Esophagus (tissue), 2 donors: ENCODE results near the gene EXOC2. TPM values are rescaled to one million over a fixed set of nuclear protein-coding genes. Genes with fewer than 3 reads are reported as not detected.

ENCODE experiments used
- H3K27ac ChIP-seq, 2 donors: one replicate each; pipeline ENCODE4 v1.5.1; 2013; ENCODE audit warnings: low read depth in 2 of 2, mild to moderate bottlenecking in 2 of 2, inconsistent platforms in 1 of 2, low read length in 1 of 2, moderate library complexity in 1 of 2
- H3K27me3 ChIP-seq, 2 donors: one replicate each; pipeline ENCODE4 v1.6.1; 2013; ENCODE audit warnings: low read length in 2 of 2, control low read depth in 1 of 2, mild to moderate bottlenecking in 1 of 2; ENCODE audit not compliant: insufficient read depth in 2 of 2, control insufficient read depth in 1 of 2
- H3K36me3 ChIP-seq, 2 donors: one replicate each; pipeline ENCODE4 v1.6.1; 2013; ENCODE audit warnings: low read length in 1 of 2; ENCODE audit not compliant: control insufficient read depth in 2 of 2, insufficient read depth in 2 of 2
- H3K4me1 ChIP-seq, 2 donors: one replicate each; pipeline ENCODE4 v1.6.1; 2013; ENCODE audit warnings: low read length in 1 of 2; ENCODE audit not compliant: control insufficient read depth in 2 of 2, insufficient read depth in 2 of 2
- H3K4me3 ChIP-seq, 2 donors: one replicate each; pipeline ENCODE4 v1.5.1; 2013; ENCODE audit warnings: low read length in 2 of 2, mild to moderate bottlenecking in 2 of 2, low read depth in 1 of 2, moderate library complexity in 1 of 2
- H3K9me3 ChIP-seq, 2 donors: one replicate each; pipeline ENCODE4 v1.6.1; 2013; ENCODE audit warnings: mild to moderate bottlenecking in 2 of 2, low read depth in 1 of 2, low read length in 1 of 2, moderate library complexity in 1 of 2; ENCODE audit not compliant: control insufficient read depth in 2 of 2, insufficient read depth in 1 of 2
- WGBS, 2 donors: extraction: QIAGEN DNeasy Blood & Tissue Kit; methylation state at CpG; one replicate each; pipeline ENCODE4 v1.1.7; 2013; 5-methylcytosine and 5-hydroxymethylcytosine counted together
- polyA plus RNA-seq, 2 donors: library from polyadenylated mRNA; stranded (reverse); fragments of 200-250 nt; gene quantifications; one replicate each; pipeline ENCODE4 v1.2.3, GENCODE V29; 2013
- donor health status: healthy with polysubstance abuse.
- donor health status: Bipolar disorder and iron deficiency.

The EXOC2 gene
- polyA plus RNA-seq, 2 donors = 5.0 to 9.5 TPM

GRCh38 chr6:494394-494793, 198.5 kb downstream of the EXOC2 start:
- Histone ChIP-seq H3K4me1 (no peaks in the 10 kb centered on the region), H3K27ac (no peak overlapping the region), H3K27me3 (no peaks in the 10 kb centered on the region), H3K36me3 (peaks cover 2 to 6% of the 10 kb centered on the region in 2 donors), H3K4me3 (no peak overlapping the region), H3K9me3 (no peaks in the 10 kb centered on the region)
- 87 to 88% methylated on average over 5 of the region's 5 CpGs for WGBS, 2 donors

- Histone ChIP-seq H3K36me3 (peaks cover 2 to 6% of the 10 kb centered on the region in 2 donors), H3K4me3 (no peak overlapping the region), H3K27me3 (no peaks in the 10 kb centered on the region), H3K9me3 (no peaks in the 10 kb centered on the region), H3K4me1 (no peaks in the 10 kb centered on the region), H3K27ac (no peak overlapping the region)
- 76 to 78% methylated on average over 6 of the region's 6 CpGs for WGBS, 2 donors
These were observed 199.1 kb downstream of the EXOC2 start for GRCh38 chr6:493840-494239.

DNA sequence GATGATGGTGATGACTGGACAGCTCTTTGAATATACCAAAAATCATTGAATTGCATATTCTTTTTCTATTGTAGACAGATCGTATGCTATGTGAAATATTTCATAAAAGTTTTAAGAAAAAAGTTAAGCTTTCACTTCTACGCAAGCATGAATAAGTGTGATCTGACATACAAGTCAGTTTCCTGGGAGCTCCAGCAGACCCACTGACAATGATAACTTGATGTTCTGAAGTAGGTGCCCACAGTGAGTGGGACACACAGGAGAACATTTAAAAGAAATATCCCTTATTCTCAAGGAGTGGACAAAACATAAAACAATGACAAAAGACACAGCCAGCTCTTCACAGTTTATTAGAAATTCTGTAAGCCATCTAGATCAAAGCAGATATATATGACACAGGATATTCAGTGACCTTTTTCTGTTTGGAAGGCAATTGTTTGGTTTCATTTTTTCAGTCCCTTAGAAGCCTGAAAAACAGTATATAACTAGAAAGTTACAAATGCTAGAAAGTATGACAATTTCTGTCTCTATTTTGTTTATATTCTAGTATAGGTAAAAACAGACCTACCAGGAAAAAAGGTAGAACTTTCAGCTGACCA, 200.0 kb downstream of the EXOC2 start:
- Histone ChIP-seq H3K4me3 (no peak overlapping the region), H3K27me3 (no peaks in the 10 kb centered on the region), H3K36me3 (peaks cover 4 to 6% of the 10 kb centered on the region in 2 donors), H3K27ac (no peak overlapping the region), H3K9me3 (no peaks in the 10 kb centered on the region), H3K4me1 (no peaks in the 10 kb centered on the region)
- 84 to 91% methylated on average over 2 of the region's 2 CpGs for WGBS, 2 donors

- H3K27me3 ChIP-seq = no peaks in the 10 kb centered on the region
- no peaks in the 10 kb centered on the region for H3K4me1 ChIP-seq
- no peak overlapping the region for H3K4me3 ChIP-seq
- H3K27ac ChIP-seq = no peak overlapping the region
- 95% methylated on average over 5 of the region's 5 CpGs for WGBS, 2 donors
- H3K9me3 ChIP-seq = no peaks in the 10 kb centered on the region
- peaks cover 5 to 6% of the 10 kb centered on the region in 2 donors for H3K36me3 ChIP-seq
These were observed 200.8 kb downstream of the EXOC2 start for GRCh38 chr6:492178-492577.

DNA sequence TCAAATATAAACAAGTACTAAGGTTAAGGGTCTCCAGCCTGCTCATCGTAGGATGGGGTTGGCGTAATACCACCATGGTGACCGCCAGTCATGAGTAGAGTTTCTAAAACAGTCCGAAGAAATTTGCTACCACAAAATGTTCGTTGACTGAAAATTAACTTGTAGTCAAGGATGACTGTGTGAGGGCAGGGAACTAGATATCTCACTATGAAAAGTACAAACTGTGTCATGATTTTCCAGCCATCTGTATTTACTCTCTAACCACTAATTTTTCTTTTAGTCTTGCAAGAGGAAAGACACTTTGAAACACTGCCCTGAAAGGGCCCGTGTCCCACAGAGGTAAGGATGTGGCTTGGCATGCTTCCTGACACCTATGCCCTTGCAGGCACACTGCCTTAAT, 201.7 kb downstream of the EXOC2 start:
- Histone ChIP-seq H3K27me3 (no peaks in the 10 kb centered on the region), H3K9me3 (no peaks in the 10 kb centered on the region), H3K36me3 (peaks cover 8 to 10% of the 10 kb centered on the region in 2 donors), H3K4me1 (no peaks in the 10 kb centered on the region), H3K4me3 (no peak overlapping the region), H3K27ac (no peak overlapping the region)
- 59 to 80% methylated on average over 6 of the region's 6 CpGs for WGBS, 2 donors

DNA sequence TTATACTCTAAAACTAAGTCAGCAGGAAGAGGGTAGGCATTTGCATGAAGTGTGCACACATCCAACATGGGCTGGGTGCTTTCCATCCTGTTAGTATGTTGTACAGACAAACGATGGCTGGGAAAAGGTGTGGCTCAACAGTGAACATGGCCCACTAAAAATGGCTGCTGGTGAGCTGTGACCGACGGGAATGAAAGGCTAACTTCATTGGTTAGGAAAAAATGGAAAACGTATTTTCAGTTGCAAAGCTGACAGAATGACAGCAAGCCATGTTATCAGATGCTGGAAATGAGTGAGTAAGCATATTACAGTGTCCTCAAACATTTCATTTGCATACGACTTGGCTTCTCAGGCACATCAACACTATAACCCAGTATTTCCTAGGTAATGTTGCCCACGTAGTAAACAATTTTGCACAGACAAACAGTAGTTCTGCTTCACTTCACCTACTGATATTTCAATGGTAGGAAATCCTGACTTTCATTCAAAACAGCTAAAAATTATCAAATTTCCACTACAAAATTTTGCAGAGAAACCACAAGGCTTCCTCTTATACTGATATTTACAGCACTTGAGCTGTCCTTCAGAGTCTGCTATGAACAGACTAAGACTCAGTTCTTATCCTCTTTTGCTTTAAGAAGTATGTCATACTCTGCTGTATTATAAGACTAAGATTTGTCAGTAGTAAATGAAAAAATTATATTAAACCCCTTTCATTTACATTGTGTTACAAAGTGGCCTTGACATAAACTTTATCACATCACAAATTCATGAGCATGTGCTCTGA, 202.5 kb downstream of the EXOC2 start:
- Histone ChIP-seq H3K27ac (no peak overlapping the region), H3K27me3 (no peaks in the 10 kb centered on the region), H3K4me3 (no peak overlapping the region), H3K4me1 (no peaks in the 10 kb centered on the region), H3K9me3 (no peaks in the 10 kb centered on the region), H3K36me3 (peaks cover 10 to 14% of the 10 kb centered on the region in 2 donors)
- WGBS, 2 donors = 66 to 70% methylated on average over 6 of the region's 6 CpGs

GRCh38 chr6:489762-490161, 203.2 kb downstream of the EXOC2 start:
- Histone ChIP-seq H3K27ac (no peak overlapping the region), H3K4me1 (no peaks in the 10 kb centered on the region), H3K36me3 (peaks cover 10 to 14% of the 10 kb centered on the region in 2 donors), H3K4me3 (no peak overlapping the region), H3K27me3 (no peaks in the 10 kb centered on the region), H3K9me3 (no peaks in the 10 kb centered on the region)
- WGBS, 2 donors = 87 to 90% methylated on average over 11 of the region's 11 CpGs

DNA sequence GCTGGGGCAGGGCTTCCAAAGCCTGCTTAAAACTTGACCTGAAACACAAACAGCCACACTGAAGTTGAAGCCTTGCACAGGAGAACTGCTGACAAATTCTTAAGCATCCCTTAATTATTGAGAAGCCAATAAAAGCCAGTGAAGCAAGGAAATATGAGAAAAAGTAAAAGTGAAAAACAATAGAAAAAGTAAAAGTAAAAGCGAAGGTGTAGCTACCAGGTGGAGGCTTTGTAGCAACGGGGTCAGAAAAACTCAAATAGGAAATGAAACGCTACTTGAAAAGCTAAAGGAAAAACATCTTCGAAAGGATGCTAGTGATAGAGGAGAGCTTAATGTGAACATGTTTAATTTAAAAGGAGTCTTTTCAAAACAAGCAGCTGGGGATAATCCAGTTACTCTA, 203.9 kb downstream of the EXOC2 start:
- H3K36me3 ChIP-seq = peaks cover 10 to 11% of the 10 kb centered on the region in 2 donors

GRCh38 chr6:487956-488355, 205.0 kb downstream of the EXOC2 start:
- WGBS, 2 donors = 84 to 91% methylated on average over 13 of the region's 13 CpGs
- Histone ChIP-seq H3K27me3 (no peaks in the 10 kb centered on the region), H3K9me3 (no peaks in the 10 kb centered on the region), H3K27ac (no peak overlapping the region), H3K4me3 (no peak overlapping the region), H3K36me3 (peaks cover 10 to 11% of the 10 kb centered on the region in 2 donors), H3K4me1 (no peaks in the 10 kb centered on the region)

More for the DNA sequence above, 203.9 kb downstream of the EXOC2 start:
- Histone ChIP-seq H3K27ac (no peak overlapping the region), H3K9me3 (no peaks in the 10 kb centered on the region), H3K4me1 (no peaks in the 10 kb centered on the region), H3K4me3 (no peak overlapping the region), H3K27me3 (no peaks in the 10 kb centered on the region)
- WGBS, 2 donors = 73 to 80% methylated on average over 4 of the region's 4 CpGs
